Lower leg skin (tissue), 4 donors: ENCODE results near the gene DEGS2. TPM values are rescaled to one million over a fixed set of nuclear protein-coding genes. Genes with fewer than 3 reads are reported as not detected.

Experiments
- DNase-seq, 2 donors: peaks; one replicate each; pipeline ENCODE4 v3.0.0-alpha.2; 2019; ENCODE audit warnings: low spot score in 2 of 2
- H3K4me3 ChIP-seq: fragments of 200-600 bp; sonication (generic); 2 replicates; pipeline ENCODE4 v1.5.1; 2017; ENCODE audit warnings: mild to moderate bottlenecking, low read depth; ENCODE audit not compliant: poor library complexity, severe bottlenecking
- CTCF ChIP-seq, 3 donors: fragments of 450-650 bp; IDR thresholded peaks; one replicate each; pipeline ENCODE4 v1.5.1; 2016; ENCODE audit warnings: antibody characterized with exemption in 3 of 3, mild to moderate bottlenecking in 3 of 3, moderate library complexity in 2 of 3
- POLR2A ChIP-seq, 2 donors: fragments of 450-650 bp; IDR thresholded peaks; one replicate each; pipeline ENCODE4 v1.6.1; 2016 to 2017; ENCODE audit warnings: antibody characterized with exemption in 2 of 2, mild to moderate bottlenecking in 1 of 2, moderate library complexity in 1 of 2
- WGBS, 2 donors: methylation state at CpG; one replicate each; pipeline ENCODE4 v1.1.5; 2018; 5-methylcytosine and 5-hydroxymethylcytosine counted together
- intact Hi-C: fragments of 100-400 bp; cut with DNase I; formaldehyde crosslinking; loops from one replicate; pipeline ENCODE4 v1.15.0; 2023; ENCODE audit warnings: low total_unique reads
- total RNA-seq, 4 donors: library from RNA; depleted of rRNA; stranded (reverse); fragments of >200 nt; gene quantifications; one replicate each; pipeline ENCODE4 v1.1.0, GENCODE V29; 2016

The DEGS2 gene
- total RNA-seq, 4 donors from 2014 or later = 136 to 185 (median 164) TPM

GRCh38 chr14:100150932-100151587 lies 8.4 kb downstream of the DEGS2 start:
- no peak for DNase-seq
- intact Hi-C loops = no loop called here
- 53 to 60% methylated on average over 10 to 11 of the region's 12 CpGs for WGBS, 2 donors

GRCh38 chr14:100149851-100150611 lies 9.4 kb downstream of the DEGS2 start:
- TF ChIP-seq POLR2A (IDR thresholded peaks at IDR 0.05) (no peak), CTCF (IDR thresholded peaks at IDR 0.05) (no peak)
- WGBS, 2 donors = 21 to 22% methylated on average over 16 to 18 of the region's 21 CpGs
- H3K4me3 ChIP-seq = no peak overlapping the region
- intact Hi-C loops = no loop called here
- no peak for DNase-seq

More at GRCh38 chr14:100150932-100151587, 8.4 kb downstream of the DEGS2 start:
- H3K4me3 ChIP-seq = no peak overlapping the region
- no peak for TF ChIP-seq CTCF (IDR thresholded peaks at IDR 0.05)
- no peak for TF ChIP-seq POLR2A (IDR thresholded peaks at IDR 0.05)

- no peak for DNase-seq
- H3K4me3 ChIP-seq = no peak overlapping the region
- intact Hi-C loops = no loop called here
- 88 to 89% methylated on average over 53 to 58 of the region's 58 CpGs for WGBS, 2 donors
- TF ChIP-seq POLR2A (IDR thresholded peaks at IDR 0.05) (no peak), CTCF (IDR thresholded peaks at IDR 0.05) (no peak)
Measured at GRCh38 chr14:100148837-100149731, 10.4 kb downstream of the DEGS2 start.

- intact Hi-C loops = no loop called here
Measured at GRCh38 chr14:100147691-100148464, 11.6 kb downstream of the DEGS2 start.

More at GRCh38 chr14:100147691-100148464, 11.6 kb downstream of the DEGS2 start:
- 54 to 58% methylated on average over 28 of the region's 28 CpGs for WGBS, 2 donors
- no peak overlapping the region for H3K4me3 ChIP-seq
- no peak for DNase-seq
- TF ChIP-seq POLR2A (IDR thresholded peaks at IDR 0.05) (no peak), CTCF (IDR thresholded peaks at IDR 0.05) (no peak)
